Left lung (tissue), 10 donors: ENCODE measurements around the gene HEPH. TPM values are rescaled to one million over a fixed set of nuclear protein-coding genes. Genes with fewer than 3 reads are reported as not detected.

Source experiments
- ATAC-seq: fragments of 200-7000 bp; cut with Tn5 transposase; one replicate; pipeline ENCODE4 v1.9.1; 2020; ENCODE audit warnings: moderate library complexity
- DNase-seq, 4 donors: peaks; one replicate each; pipeline ENCODE4 v3.0.0-alpha.2; 2013 to 2020
- H3K27ac ChIP-seq, 2 donors: fragments of 200-600 bp; sonication (generic) in 1 of 2; one replicate each; pipeline versions ENCODE4 v1.5.0 to v1.8.0; 2020 to 2021
- H3K27me3 ChIP-seq, 2 donors: fragments of 200-600 bp; sonication (generic) in 1 of 2; one replicate each; pipeline versions ENCODE4 v1.5.0 to v1.8.0; 2020 to 2021
- H3K36me3 ChIP-seq, 2 donors: fragments of 200-600 bp; sonication (generic) in 1 of 2; one replicate each; pipeline versions ENCODE4 v1.5.0 to v1.8.0; 2020 to 2021
- H3K4me1 ChIP-seq, 2 donors: fragments of 200-600 bp; one replicate each; pipeline ENCODE4 v1.8.0; 2021
- H3K4me3 ChIP-seq, 2 donors: fragments of 200-600 bp; sonication (generic) in 1 of 2; one replicate each; pipeline versions ENCODE4 v1.5.0 to v1.8.0; 2020 to 2021; ENCODE audit warnings: mild to moderate bottlenecking in 1 of 2
- H3K9me3 ChIP-seq, 2 donors: fragments of 200-600 bp; sonication (generic) in 1 of 2; one replicate each; pipeline versions ENCODE4 v1.5.0 to v1.8.0; 2020 to 2021
- intact Hi-C, 2 donors: fragments of 100-400 bp; cut with DNase I; formaldehyde crosslinking; loops; one replicate each; pipeline versions ENCODE4 v1.11.2 to v1.14.2; 2022
- polyA plus RNA-seq, 6 donors: library from polyadenylated mRNA; unstranded; fragments of 120-200 nt; gene quantifications; one replicate each; pipeline ENCODE4 v1.2.1, GENCODE V29; 2013; ENCODE audit not compliant: insufficient read length in 6 of 6
- total RNA-seq, 2 donors: library from RNA; stranded (reverse); fragmentation: NEBNext Ultra II Directional; extraction: Animal tissue kit (Norgen Biotek cat#: 25700); gene quantifications; one replicate each; pipeline ENCODE4 v1.2.1, GENCODE V29; 2021
- TF ChIP-seq, protein P1 (sequence below), 2 donors: fragments of 200-600 bp; sonication (generic) in 1 of 2; IDR thresholded peaks; one replicate each; pipeline versions ENCODE4 v1.5.0 to v1.8.0; 2021; ENCODE audit warnings: antibody characterized with exemption in 2 of 2
- donor health status: DM: no; HTN: yes; CAD: no.
- donor health status: DM: no; HTN: no; CAD: no.

The HEPH gene
- total and polyA plus RNA-seq, 8 donors = 11.8 to 57.0 (median 41.7) TPM

DNA sequence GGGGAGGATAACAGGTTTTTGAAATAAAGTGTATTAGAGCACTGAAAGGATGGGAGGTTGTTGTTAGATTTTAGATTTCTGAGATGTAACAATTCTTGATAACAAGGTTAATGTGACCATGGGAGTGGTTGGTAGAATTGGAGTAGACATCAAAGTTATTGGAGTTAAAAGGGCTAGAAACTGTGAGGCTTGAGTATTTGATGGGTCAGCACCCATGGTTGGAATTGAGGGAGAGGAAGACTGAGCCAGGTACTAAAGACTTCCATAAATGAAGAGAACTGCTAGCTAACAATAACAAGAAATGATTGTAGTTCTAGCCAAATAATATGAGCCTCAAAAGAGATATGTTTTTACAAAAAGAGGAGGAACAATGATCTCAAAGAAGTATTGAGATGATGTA, 98.8 kb downstream of the HEPH start:
- Histone ChIP-seq H3K27me3 (no peaks in the 10 kb centered on the region), H3K27ac (no peak overlapping the region), H3K9me3 (no peaks in the 10 kb centered on the region), H3K4me1 (no peaks in the 10 kb centered on the region), H3K4me3 (no peak overlapping the region), H3K36me3 (no peaks in the 10 kb centered on the region)
- DNase-seq (no peak), ATAC-seq (no peak)
- TF ChIP-seq, protein P1, sequence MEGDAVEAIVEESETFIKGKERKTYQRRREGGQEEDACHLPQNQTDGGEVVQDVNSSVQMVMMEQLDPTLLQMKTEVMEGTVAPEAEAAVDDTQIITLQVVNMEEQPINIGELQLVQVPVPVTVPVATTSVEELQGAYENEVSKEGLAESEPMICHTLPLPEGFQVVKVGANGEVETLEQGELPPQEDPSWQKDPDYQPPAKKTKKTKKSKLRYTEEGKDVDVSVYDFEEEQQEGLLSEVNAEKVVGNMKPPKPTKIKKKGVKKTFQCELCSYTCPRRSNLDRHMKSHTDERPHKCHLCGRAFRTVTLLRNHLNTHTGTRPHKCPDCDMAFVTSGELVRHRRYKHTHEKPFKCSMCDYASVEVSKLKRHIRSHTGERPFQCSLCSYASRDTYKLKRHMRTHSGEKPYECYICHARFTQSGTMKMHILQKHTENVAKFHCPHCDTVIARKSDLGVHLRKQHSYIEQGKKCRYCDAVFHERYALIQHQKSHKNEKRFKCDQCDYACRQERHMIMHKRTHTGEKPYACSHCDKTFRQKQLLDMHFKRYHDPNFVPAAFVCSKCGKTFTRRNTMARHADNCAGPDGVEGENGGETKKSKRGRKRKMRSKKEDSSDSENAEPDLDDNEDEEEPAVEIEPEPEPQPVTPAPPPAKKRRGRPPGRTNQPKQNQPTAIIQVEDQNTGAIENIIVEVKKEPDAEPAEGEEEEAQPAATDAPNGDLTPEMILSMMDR (IDR thresholded peaks at IDR 0.05) = no peak
- intact Hi-C loops = no loop called here

Other genes starting within 250 kb of the HEPH start
- gene VSIG4, start 124.2 kb upstream of the HEPH start, total RNA-seq = 100 to 1,000 TPM; 131 to 377 TPM
- 10 to 100 TPM in 3 of 6 donors, 1 to 10 TPM in 3; 5.7 to 13.4 (median 9.7) TPM for gene VSIG4, start 124.2 kb upstream of the HEPH start, polyA plus RNA-seq